ENCODE data around the gene BCO2. TPM values are rescaled to one million over a fixed set of nuclear protein-coding genes. Genes with fewer than 3 reads are reported as not detected.

BCO2 gene, protein sequence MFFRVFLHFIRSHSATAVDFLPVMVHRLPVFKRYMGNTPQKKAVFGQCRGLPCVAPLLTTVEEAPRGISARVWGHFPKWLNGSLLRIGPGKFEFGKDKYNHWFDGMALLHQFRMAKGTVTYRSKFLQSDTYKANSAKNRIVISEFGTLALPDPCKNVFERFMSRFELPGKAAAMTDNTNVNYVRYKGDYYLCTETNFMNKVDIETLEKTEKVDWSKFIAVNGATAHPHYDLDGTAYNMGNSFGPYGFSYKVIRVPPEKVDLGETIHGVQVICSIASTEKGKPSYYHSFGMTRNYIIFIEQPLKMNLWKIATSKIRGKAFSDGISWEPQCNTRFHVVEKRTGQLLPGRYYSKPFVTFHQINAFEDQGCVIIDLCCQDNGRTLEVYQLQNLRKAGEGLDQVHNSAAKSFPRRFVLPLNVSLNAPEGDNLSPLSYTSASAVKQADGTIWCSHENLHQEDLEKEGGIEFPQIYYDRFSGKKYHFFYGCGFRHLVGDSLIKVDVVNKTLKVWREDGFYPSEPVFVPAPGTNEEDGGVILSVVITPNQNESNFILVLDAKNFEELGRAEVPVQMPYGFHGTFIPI
- total RNA-seq (ENCODE audit: unreplicated experiment): 2.6 TPM
- long read RNA-seq, partial matches to known transcripts: 0 of 1 reads
- long read RNA-seq, other reads (novel, unspliced or antisense): 1 of 1 reads

DNA sequence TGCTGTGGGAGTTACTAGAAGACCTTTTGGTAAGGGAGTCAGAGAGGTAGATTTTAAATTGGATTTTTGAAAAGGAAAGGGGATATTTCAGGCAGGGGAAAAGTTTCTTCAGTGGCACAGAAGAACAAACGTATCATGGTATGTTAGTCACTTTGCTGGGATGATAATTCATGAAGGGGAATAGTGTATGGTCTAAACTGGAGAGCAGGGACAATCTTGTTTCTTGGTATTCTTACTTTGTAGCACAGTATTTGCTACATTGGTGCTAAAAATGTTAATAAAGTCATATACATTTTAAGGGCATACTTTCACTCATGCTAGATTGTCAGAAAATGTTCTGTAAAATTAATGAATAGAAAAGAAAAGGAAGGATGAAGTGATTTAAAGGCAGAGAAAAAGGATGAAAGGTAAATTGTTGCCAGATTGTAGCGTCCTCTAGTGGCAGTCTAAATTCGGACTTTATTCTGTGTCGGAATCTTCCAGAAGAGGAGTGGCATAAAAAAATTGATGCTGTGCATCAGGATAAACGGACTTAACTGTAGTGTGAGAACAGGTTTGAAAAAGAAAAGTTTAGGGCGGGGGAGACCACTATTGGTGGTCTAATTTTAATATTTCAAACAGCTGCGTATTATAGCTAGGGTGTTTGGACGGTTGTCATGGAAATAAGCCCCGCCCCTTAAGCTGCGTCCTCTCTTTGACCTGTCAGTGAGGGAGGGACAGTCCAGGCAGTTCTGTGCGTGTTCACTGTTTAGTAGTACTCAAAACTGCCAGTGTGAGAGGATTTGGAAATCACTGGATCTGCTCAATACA lies at the start of gene BCO2:
Gene BCO2 (plus strand): TSS at position 724 of the 810 bp plus-strand sequence. CDS start 90 bp downstream, outside the sequence.
- peak; percentile 79 for DNase-seq (ENCODE audit: low spot score)
- TF ChIP-seq, protein P1, sequence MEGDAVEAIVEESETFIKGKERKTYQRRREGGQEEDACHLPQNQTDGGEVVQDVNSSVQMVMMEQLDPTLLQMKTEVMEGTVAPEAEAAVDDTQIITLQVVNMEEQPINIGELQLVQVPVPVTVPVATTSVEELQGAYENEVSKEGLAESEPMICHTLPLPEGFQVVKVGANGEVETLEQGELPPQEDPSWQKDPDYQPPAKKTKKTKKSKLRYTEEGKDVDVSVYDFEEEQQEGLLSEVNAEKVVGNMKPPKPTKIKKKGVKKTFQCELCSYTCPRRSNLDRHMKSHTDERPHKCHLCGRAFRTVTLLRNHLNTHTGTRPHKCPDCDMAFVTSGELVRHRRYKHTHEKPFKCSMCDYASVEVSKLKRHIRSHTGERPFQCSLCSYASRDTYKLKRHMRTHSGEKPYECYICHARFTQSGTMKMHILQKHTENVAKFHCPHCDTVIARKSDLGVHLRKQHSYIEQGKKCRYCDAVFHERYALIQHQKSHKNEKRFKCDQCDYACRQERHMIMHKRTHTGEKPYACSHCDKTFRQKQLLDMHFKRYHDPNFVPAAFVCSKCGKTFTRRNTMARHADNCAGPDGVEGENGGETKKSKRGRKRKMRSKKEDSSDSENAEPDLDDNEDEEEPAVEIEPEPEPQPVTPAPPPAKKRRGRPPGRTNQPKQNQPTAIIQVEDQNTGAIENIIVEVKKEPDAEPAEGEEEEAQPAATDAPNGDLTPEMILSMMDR (IDR thresholded peaks at IDR 0.05; ENCODE audit: unreplicated experiment): peak; percentile 94
- Mint-ChIP-seq H3K9me3 (ENCODE audit: unreplicated experiment) (no peaks in the 10 kb centered on the region), H3K36me3 (ENCODE audit: low read depth, unreplicated experiment) (no peaks in the 10 kb centered on the region), H3K4me1 (ENCODE audit: unreplicated experiment) (peaks cover 3% of the 10 kb centered on the region), H3K4me3 (ENCODE audit: unreplicated experiment) (peak within 1 kb of the TSS; percentile 87), H3K27ac (ENCODE audit: unreplicated experiment) (peak within 1 kb of the TSS; percentile 98), H3K27me3 (ENCODE audit: unreplicated experiment) (peaks cover 1% of the 10 kb centered on the region)

DNA sequence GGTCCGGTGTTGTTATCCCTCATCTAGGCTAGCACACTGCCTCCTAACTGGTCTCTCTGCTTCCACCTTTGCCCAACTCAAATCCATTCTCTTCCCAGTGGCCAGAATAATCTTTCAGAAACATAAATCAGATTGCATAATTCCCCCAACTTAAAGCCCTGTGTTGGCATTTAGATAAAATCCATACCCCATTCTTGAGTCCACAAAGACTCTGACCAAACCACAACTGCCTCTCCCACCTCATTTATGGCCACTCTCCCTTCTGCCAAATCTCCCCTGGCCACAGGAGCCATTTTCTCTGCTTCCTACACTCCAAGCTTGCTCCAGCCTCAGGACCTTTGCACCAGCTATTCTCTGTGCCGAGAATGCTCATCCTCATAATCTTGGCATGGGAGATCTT lies 48.3 kb upstream of the BCO2 start:
- DNase-seq (ENCODE audit: low spot score): no peak
- no peaks in the 10 kb centered on the region for H3K4me1 Mint-ChIP-seq (ENCODE audit: unreplicated experiment)
- H3K4me3 Mint-ChIP-seq (ENCODE audit: unreplicated experiment): no peak overlapping the region
- no peaks in the 10 kb centered on the region for H3K36me3 Mint-ChIP-seq (ENCODE audit: low read depth, unreplicated experiment)
- H3K27ac Mint-ChIP-seq (ENCODE audit: unreplicated experiment): no peak overlapping the region
- H3K27me3 Mint-ChIP-seq (ENCODE audit: unreplicated experiment): peaks cover 1% of the 10 kb centered on the region
- H3K9me3 Mint-ChIP-seq (ENCODE audit: unreplicated experiment): no peaks in the 10 kb centered on the region
- TF ChIP-seq, protein P1 (IDR thresholded peaks at IDR 0.05; ENCODE audit: unreplicated experiment): no peak

DNA sequence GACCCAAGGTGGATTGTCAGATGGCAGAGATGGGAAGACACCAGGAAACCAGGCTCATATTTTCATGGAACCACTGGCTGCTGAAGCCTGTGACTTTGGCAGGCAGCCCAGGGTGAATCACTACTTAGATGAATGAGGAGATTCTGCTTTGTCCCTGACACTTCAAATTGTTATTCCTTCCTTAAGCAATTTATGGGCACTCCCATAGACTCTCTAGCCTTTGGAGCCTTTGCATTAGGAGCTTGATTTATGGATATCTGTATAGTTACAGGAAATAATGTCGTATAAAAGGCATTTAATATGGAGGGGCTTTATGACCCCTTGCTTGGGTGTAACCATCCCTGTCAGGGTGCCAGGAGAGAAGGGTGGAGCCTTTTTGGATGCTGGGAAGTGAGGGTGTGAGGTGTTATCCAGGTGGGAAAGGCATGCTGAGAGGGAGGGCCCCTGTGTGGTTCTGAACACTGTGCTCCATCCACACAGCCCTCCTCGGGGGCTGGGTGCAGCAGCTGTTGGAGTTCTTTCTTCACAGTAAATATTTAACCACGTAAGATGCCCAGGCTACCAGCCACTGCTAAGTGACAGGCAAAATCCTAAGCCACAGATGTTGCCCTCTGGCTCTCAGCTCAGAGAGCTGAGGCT lies 46.7 kb upstream of the BCO2 start:
- Mint-ChIP-seq H3K36me3 (ENCODE audit: low read depth, unreplicated experiment) (no peaks in the 10 kb centered on the region), H3K27ac (ENCODE audit: unreplicated experiment) (no peak overlapping the region), H3K27me3 (ENCODE audit: unreplicated experiment) (peaks cover 1% of the 10 kb centered on the region), H3K4me3 (ENCODE audit: unreplicated experiment) (no peak overlapping the region), H3K9me3 (ENCODE audit: unreplicated experiment) (no peaks in the 10 kb centered on the region), H3K4me1 (ENCODE audit: unreplicated experiment) (no peaks in the 10 kb centered on the region)
- TF ChIP-seq, protein P1 (IDR thresholded peaks at IDR 0.05; ENCODE audit: unreplicated experiment): no peak
- DNase-seq (ENCODE audit: low spot score): no peak

DNA sequence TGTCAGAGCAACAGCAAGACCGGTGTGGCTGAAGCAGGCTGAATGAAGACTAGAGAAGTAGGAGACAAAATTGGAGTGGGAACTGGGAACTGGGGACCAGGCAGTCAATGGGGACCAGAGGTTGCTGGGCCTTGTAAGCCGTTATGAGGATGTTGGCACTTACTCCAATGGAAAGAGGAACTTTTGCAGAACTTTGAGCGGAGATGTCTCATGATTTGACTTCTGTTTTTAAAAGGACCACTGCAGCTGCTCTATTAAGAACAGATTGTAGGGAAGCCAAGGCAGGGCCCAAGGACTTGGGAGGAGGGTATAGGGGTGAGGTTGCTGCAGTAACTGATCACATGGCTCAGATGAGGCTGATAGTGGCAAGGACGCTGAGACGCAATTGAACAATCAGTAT lies 45.7 kb upstream of the BCO2 start:
- Mint-ChIP-seq H3K27me3 (ENCODE audit: unreplicated experiment) (peaks cover 1% of the 10 kb centered on the region), H3K36me3 (ENCODE audit: low read depth, unreplicated experiment) (no peaks in the 10 kb centered on the region), H3K4me3 (ENCODE audit: unreplicated experiment) (no peak overlapping the region), H3K9me3 (ENCODE audit: unreplicated experiment) (no peaks in the 10 kb centered on the region), H3K27ac (ENCODE audit: unreplicated experiment) (no peak overlapping the region), H3K4me1 (ENCODE audit: unreplicated experiment) (no peaks in the 10 kb centered on the region)
- no peak for DNase-seq (ENCODE audit: low spot score)
- TF ChIP-seq, protein P1 (IDR thresholded peaks at IDR 0.05; ENCODE audit: unreplicated experiment): no peak
